Activated CD4-positive, alpha-beta T cell treated with anti-CD3 and anti-CD28 coated beads, Interleukin-2, amount 50 U/mL, for 4 hours (primary cell): ENCODE data around the gene IRS1.
"Not testable (repeated sequence)": the region's sequence is repeated elsewhere in the genome, so short reads cannot be mapped to it uniquely, and the experiment has no call there.

Experiments used
- DNase-seq, 2 experiments: peaks; one replicate each; pipeline ENCODE4 v3.0.0-alpha.2; 2020

The IRS1 gene, protein sequence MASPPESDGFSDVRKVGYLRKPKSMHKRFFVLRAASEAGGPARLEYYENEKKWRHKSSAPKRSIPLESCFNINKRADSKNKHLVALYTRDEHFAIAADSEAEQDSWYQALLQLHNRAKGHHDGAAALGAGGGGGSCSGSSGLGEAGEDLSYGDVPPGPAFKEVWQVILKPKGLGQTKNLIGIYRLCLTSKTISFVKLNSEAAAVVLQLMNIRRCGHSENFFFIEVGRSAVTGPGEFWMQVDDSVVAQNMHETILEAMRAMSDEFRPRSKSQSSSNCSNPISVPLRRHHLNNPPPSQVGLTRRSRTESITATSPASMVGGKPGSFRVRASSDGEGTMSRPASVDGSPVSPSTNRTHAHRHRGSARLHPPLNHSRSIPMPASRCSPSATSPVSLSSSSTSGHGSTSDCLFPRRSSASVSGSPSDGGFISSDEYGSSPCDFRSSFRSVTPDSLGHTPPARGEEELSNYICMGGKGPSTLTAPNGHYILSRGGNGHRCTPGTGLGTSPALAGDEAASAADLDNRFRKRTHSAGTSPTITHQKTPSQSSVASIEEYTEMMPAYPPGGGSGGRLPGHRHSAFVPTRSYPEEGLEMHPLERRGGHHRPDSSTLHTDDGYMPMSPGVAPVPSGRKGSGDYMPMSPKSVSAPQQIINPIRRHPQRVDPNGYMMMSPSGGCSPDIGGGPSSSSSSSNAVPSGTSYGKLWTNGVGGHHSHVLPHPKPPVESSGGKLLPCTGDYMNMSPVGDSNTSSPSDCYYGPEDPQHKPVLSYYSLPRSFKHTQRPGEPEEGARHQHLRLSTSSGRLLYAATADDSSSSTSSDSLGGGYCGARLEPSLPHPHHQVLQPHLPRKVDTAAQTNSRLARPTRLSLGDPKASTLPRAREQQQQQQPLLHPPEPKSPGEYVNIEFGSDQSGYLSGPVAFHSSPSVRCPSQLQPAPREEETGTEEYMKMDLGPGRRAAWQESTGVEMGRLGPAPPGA (N-terminal part only)

DNA sequence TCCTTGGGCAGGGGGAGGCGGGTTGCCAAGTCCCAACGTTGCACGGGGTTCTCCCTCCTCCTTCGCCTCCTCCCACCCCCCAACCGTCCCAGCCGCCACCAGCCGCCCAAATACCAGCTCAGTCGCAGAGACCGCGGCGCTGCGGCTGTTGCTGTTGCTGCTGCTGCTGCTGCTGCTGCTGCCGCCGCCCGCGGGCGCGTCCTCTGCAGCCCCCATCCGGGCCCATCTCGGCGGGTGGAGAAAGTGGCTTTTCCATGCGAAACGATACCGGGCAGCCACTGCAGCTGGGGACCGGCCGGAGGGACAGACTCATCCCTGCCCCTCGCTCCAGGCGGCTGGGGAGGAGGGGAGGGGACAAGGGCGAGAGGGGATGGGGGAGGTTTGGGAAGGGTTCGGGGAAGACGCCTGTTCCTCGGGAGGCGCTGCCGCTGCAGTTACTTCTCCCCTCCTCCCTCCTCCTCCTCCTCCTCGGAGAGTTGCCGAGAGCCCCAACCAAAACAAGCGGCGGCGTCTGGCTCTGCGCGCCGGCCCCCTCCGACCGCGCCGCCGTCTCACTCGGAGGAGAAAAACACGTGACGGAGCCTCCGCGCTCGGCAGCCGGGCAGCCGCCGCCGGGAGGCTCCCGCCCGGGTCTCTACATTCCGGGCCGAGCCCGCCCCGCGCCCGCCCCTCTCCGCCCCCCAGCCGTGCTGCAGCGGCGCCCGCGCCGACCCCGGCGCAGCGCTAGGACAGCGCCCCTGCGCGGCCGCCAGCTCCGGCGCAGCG is at the start of gene IRS1:
Gene IRS1, minus strand, starts transcription at position 610 of the 765 bp plus-strand sequence. CDS start 1,082 bp downstream, outside the sequence.
- DNase-seq = peak; percentile 47 to 54

DNA sequence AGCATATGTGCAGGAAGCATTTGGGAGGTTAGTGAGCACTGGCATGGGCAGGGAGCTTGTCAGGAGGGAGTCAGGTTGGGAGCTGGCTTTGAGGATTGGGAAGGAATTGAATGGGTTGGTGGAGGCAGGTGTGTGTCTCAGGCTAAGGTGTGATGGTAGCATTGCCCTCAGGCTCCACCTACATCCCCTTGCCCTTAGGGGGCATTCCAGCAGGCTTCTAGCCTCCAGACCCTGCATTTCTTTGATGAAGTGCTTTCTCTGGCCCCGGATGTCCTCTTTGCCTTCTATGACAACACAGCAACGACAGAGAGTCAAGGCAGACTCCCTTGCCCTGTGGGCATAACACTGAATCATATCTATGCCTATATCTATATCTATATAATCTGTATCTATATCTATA is 49.7 kb upstream of the IRS1 start:
- DNase-seq = no peak

DNA sequence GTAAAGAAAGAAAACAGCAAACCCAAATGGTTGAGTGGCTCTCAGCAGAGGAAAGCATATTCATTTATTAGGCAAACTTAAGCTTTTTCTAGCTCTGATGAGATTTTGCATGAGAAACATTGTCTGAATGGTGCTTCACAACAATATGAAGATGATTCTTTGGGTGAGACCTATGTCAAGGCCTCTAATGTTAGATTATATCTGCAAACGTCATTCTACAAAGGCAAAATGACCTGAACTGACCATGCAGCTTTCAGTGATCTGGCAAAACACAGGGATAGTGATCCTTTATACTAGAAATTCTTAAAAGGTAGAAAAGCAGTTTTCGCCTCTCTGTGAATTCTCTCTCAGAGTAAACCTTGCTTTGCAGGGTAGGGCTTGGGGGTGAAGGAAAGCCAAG is 47.9 kb upstream of the IRS1 start:
- no peak for DNase-seq

DNA sequence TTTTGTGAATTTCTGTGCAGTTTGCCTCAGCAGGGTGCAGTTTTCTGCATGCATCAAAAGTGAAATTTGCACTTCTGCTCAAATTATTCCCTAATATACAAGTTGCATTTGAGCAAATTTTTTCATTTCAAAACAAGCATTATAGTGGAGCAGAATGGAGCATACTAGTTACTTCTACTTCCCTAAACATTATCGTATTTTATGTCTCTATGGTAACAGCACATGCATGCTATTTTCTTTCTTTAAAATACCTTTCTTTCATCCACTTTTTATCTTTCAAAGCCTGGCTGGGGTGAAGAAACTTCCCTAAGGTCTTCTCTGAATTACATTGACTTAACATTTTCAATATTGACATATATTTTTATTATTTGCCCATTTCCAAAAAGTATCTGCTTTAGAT is 47.5 kb upstream of the IRS1 start:
- DNase-seq = no peak

DNA sequence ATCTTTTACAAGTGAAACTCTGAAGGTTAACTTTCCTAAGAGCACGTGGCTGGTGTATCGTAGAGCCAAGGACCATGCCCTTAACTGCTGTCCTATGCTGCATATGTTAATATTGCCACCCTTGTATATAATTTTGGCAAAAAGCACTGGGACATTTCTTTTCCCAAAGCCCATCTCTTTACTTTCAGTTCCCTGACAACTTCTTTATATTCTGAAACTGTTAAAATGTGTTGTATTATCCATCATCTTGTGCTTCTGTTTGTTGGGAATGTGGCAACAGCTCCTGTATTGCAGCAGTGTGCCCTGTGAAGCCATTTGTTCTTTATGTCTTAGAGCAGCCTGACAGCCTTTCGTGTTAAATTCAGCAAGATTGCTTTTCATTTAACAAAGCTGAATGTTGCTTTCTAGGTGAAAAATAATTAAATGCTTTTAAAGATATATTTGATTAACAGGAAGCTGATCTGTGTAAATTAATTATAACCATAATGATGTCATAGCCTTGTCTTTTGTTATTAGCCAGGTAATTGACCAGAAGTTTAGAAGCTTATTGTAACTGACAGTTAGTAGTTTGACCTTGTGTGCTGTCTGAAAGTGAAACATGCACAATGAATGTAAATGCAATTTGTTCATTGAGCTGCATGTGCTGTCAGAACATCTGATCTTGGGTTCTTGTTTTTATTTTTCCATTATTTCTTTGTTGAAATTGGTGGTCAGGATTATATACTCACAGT is 45.9 kb upstream of the IRS1 start:
- no peak for DNase-seq

DNA sequence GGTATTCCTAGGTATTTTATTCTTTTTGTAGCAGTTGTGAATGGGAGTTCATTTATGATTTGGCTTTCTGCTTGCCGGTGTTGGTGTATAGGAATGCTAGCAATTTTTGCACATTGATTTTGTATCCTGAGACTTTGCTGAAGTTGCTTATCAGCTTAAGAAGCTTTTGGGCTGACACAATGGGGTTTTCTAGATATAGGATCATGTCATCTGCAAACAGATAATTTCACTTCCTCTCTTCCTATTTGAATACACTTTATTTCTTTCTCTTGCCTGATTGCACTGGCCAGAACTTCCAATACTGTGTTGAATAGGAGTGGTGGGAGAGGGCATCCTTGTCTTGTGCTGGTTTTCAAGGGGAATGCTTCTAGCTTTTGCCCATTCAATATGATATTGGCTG is 43.4 kb upstream of the IRS1 start:
- DNase-seq = not testable (repeated sequence)

DNA sequence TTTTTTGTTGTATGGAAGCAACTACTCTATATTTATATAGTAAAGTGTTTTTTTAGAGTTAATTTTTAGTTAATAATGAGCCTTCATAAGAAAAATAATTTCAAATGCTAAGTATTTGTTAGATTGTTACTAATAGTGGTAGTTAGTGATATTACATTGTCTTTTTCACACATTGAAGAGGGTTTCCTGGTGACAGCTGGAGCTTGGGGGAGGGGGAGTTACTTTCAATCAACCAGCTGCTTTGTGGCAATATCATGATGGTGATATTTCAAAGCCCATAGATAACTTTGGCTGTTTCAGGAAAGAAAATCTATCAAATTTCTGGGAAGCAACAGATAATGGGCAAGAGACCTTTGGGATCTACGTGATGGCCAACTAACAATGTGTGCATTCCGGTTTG is 40.3 kb upstream of the IRS1 start:
- no peak for DNase-seq

DNA sequence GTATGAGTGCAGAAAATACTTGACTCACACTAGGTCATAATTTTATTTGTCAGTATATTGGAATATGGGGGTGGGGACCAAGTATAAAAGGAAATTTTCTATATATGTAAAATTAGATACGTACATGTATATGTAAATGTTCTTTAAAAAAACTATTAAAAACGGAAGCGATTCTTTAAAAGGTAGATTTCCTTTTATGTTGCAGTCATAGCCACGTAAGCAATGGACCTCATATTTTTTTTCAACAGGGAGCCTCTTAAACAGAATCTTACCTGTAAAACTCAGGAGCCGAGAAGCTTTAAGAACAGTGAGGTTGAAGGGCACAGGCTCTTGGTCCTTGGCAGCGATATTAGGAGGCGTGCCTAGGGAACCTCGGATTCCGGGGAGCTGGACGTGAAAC is 39.5 kb upstream of the IRS1 start:
- no peak for DNase-seq

DNA sequence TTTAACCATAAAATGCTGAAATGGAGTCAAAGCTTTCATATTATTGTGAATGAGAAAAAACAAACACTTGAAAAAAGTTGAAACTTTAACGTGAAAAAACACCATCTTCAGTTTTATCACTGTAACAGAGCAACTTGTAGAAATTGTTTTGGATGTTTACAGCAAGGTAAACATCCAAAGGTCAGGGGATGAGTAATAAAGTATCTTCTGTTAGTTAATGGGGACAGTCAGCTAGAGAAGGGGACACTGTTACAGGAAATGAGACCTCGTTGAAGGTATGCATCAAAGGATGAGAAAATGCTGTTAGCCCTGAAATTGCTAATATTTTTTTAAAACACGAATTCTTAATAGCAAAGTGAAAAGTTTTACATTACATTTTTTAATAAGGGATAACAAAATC is 39.1 kb upstream of the IRS1 start:
- DNase-seq = no peak

DNA sequence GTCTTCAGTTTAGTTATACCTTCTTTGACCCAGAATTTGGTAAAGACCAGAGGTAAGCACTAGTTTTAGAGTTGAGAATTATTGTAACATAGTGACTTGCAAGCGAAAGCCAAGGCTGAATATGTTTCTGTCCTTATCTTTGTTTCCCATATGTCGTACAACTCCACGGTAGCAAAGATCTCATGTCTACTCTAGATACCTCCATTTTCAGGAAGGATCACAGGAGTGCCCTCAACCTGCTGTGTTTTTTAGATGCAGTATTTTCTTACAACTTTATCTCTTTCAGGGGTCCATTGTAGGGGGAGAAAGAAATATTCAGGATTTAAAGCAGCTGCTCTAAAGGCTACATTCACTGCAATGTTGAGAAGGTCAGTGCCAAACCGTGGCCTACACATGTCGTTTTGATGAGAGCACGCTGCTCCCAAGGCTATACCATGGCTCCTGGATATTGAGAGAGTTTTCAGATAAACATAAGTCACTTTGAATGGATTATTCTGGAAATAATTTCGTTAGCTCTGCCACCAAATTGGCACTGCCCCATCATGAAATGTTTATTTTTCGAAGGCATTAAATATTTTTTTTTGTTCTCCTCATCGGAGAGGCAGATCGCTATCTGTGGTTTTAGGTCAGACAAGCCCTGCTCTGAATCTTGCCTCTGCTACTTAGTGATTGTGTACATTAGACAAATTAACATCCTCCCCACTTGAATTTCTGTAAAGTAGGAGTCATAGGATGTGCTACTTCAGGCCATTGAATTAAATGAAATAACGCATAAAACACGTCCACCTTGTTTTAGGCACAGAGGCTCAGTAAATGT is 38.4 kb upstream of the IRS1 start:
- no peak for DNase-seq

DNA sequence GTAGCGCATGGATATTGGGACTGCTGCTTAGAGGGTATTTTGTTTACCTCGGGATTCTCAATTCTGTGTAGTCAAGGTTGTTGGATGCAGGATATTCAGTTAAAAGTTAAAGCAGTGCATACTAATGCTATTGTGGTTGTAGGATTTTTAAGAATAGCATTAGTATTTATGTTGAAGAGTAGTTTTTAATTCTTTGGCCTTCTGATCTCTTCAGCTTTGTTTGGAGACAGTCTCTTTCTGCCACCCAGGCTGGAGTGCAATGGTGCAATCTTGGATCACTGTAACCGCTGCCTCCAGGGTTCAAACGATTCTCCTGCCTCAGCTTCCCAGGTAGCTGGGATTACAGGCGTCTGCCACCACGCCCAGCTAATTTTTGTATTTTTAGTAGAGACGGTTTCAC is 37.7 kb upstream of the IRS1 start:
- no peak for DNase-seq

DNA sequence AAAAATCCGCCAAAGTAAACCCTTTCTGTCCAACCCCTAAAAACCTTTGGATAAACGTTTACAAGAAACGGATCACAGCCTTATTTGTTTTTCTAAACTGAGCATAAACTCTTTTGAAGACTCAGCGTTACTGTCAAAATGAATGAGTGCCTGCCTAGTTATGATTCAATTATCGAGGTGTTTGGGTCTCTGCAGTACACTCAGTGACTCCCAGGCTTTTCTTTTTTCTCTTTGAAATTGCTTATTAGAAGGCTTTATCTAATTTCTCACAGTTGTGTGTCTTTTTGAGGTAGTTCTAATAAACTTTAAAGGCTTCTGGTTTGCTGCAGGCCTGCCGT is 36.9 kb upstream of the IRS1 start:
- no peak for DNase-seq

DNA sequence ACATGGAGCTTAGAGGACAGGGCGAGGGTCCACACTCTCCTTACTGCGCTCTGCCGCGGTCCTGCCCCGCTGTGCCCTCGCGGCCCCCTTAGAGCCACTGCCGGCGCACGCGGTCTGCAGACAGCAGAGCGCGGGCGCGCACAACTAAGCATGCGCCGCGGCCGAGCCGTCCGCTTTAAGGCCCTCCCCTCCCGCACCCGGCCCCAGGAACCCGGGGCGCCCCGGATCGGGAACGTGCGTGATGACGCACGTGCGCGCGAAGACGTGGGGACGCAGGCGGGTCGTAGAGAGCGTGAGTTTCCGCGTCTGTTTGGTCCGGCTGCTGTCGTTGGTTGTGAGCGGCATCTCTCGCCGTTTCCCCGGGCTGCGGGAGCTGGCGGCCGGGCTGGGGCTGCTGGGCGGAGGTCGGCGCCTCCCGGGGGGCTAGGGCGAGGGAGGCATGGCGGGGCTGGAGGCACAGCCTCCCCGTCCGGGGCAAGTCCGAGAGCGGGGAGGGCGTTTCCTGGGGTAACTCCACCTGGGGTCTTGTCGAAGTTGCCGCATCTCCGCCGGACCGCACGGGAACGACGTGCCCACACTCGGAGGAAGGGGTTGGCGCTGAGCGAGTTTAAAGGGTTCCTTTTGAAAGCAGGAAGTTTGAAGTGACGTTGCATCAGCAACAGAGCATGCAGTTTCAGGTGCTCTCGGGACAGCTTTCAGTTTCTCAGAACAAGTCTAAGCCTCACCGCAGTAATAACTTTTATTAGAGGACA is 36.4 kb upstream of the IRS1 start, which contains the start of gene RHBDD1:
Gene RHBDD1, plus strand, starts transcription at position 259 of the 752 bp plus-strand sequence. CDS start 28,640 bp downstream, outside the sequence.
- peak; percentile 90 to 93 for DNase-seq

DNA sequence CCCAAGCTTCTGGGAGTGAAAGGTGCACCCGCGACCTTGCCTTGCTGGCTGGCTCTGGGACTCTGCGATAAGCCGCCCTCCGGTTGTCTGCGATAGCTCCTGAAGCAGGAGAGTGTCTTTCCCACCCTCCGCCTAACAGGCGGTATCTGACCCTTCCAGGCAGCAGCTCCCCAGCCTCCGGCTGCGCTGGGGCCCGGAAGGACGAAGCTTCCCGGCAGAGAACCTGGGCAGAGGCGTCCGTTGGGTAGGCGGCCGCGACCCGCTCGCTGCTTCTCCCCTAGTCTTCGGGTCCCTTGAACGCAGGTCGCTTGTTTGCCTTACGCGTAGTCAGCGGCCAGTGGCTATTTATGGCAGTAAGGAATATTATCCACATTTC is 35.8 kb upstream of the IRS1 start:
- peak in 1 of 2 experiments; percentile 33 for DNase-seq

DNA sequence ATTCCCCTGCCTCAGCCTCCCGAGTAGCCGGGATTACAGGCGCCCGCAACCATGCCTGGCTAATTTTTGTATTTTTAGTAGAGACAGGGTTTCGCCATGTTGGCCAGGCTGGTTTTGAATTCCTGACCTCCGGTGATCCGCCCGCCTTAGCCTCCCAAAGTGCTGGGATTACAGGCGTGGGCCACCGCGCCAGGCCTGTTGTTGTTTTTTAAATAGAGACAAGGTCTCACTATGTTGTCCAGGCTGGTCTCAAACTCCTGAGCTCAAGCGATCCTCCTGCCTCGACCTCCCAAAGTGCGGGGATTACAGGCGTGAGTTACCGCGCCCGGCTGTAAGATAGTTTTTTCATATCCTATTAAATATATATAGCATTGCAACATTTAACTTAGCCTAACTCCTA is 35.3 kb upstream of the IRS1 start:
- not testable (repeated sequence) for DNase-seq

DNA sequence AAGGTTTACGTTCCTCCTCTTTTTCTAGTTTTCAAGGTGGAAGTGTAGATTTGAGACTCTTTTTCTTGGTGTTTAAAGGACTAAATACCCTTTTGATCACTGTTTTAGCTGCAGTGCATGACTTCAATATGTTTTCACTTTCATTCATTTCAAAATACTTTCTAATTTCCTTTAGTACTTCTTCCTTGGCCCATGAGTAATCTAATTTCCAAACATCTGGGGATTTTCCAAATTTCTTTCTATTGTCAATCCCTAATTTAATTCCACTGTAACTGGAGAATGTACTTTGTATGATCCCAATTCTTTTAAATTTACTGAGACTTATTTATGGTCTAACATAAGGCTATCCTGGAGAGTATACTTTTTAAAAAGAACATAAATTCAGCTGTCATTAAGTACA is 32.4 kb upstream of the IRS1 start:
- DNase-seq = no peak

DNA sequence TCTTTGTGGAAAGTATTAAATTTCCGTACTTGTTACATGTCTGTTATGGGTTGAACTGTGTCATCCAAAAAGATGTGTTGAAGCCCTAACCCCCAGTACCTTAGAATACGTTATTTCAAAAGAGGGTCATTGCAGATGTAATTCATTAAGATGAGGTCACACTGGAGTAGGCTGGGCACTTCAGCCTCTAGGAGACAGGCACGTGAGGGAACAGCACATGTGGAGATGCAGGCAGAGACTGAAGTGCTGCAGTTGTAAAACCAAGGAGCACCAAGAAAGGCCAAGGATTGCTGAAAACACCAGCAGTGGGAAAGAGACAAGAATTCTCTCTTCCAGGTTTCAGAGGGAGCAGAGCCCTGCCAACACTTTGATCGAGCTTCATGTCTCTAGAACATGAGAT is 31.6 kb upstream of the IRS1 start:
- no peak for DNase-seq

DNA sequence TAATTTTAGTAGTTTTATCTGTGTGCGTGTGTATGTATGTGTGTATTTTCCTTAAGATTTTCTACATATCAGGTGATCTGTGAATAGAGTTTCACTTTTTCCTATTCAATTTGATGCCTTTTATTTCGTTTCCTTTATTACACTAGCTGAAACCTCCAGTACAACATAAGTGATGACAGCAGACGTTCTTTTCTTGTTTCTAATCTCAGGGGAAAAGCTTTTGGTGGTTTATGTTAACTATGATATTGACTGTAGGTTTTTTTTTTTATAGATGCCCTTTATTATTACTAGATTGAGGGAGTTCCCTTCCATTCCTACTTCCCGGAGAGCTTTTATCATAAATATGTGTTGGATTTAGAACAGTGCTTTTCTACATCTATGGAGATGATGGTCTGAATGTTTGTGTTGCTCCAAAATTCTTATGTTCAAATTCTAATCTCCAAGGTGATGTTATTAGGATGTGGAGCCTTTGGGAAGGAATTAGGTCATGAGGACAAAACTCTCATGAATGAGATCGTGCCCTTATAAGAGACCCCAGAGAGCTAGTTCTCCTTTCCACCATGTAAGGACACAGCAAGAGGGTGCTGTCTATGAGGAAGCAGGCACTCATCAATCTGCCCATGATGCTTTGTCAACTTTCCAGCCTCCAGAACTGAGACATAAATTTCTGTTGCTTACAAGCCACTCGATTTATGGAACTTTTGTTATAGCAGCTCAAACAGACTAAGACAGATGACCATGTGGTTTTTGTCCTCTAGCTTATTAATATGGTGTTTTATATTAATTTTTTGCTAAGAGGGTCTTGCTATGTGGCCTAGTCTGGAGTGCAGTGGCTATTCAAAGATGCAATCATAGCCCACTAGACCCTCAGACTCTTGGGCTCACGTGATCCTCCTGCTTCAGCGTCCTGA is 30.4 kb upstream of the IRS1 start:
- DNase-seq = no peak

DNA sequence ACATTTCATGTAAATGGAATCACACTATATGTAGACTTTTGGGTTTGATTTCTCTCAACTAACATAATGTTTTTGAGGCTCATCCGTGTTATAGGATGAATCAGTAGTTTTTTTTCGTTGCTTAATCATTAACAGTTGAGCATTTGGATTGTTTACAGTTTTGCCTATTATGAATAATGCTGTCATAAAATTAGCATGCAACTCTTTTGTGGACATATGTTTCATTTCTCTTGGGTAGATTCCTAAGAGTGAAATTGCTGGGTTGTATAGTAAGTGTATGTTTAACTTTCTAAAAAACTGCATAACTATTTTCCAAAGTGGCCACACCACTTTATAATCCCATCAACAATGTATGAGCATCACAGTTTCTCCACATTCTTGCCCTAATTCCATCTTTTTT is 28.6 kb upstream of the IRS1 start:
- no peak for DNase-seq

DNA sequence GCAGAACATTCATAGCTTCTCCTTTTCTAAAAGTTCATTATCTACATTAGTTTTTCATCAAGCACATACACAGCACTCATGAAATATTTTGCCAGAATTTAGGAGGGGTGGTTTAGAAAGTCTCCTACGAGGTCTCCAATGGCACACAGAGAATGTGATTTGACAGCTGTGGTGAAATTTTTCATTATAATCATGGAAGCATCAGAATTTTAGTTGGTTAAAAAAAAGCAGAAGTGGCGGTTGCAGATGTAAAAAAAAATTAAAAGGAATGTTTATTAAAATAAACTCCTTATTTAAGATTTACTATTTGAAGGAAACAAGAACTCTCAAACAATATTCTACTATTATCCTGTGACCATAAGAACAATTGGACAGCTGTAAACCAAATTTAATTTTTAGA is 25.4 kb upstream of the IRS1 start:
- no peak for DNase-seq
